GM15510 (cell line): ENCODE measurements around the gene RYR3.

ENCODE experiments used
- POLR2A ChIP-seq: IDR thresholded peaks from 3 replicates; pipeline ENCODE4 v1.6.1; 2011; ENCODE audit warnings: borderline replicate concordance; ENCODE audit not compliant: insufficient read length; ENCODE audit errors: extremely low read depth

The RYR3 gene

GRCh38 chr15:33311312-33311971 lies 675 bp downstream of the RYR3 start:
- TF ChIP-seq POLR2A, result no peak

GRCh38 chr15:33313491-33313890 lies 2.7 kb downstream of the RYR3 start:
- TF ChIP-seq POLR2A, result no peak

GRCh38 chr15:33314069-33314468 lies 3.3 kb downstream of the RYR3 start:
- TF ChIP-seq POLR2A, result no peak

GRCh38 chr15:33315044-33315443 lies 4.3 kb downstream of the RYR3 start:
- no peak for TF ChIP-seq POLR2A

GRCh38 chr15:33317896-33318295 lies 7.1 kb downstream of the RYR3 start:
- TF ChIP-seq POLR2A, result no peak

- TF ChIP-seq POLR2A, result no peak
Measured at GRCh38 chr15:33320017-33320416, 9.2 kb downstream of the RYR3 start.

- TF ChIP-seq POLR2A, result no peak
Measured at GRCh38 chr15:33322091-33322490, 11.3 kb downstream of the RYR3 start.

- no peak for TF ChIP-seq POLR2A
Measured at GRCh38 chr15:33324609-33325008, 13.8 kb downstream of the RYR3 start.

GRCh38 chr15:33326908-33327307 lies 16.1 kb downstream of the RYR3 start:
- TF ChIP-seq POLR2A, result no peak

- no peak for TF ChIP-seq POLR2A
Measured at GRCh38 chr15:33328106-33328505, 17.3 kb downstream of the RYR3 start.

GRCh38 chr15:33329457-33329856 lies 18.7 kb downstream of the RYR3 start:
- TF ChIP-seq POLR2A, result no peak

- no peak for TF ChIP-seq POLR2A
Measured at GRCh38 chr15:33330931-33331330, 20.2 kb downstream of the RYR3 start.

- TF ChIP-seq POLR2A, result no peak
Measured at GRCh38 chr15:33341953-33342352, 31.2 kb downstream of the RYR3 start.

- TF ChIP-seq POLR2A, result no peak
Measured at GRCh38 chr15:33343275-33343674, 32.5 kb downstream of the RYR3 start.

- no peak for TF ChIP-seq POLR2A
Measured at GRCh38 chr15:33344111-33344510, 33.3 kb downstream of the RYR3 start.

GRCh38 chr15:33344530-33344929 lies 33.8 kb downstream of the RYR3 start:
- TF ChIP-seq POLR2A, result no peak

- no peak for TF ChIP-seq POLR2A
Measured at GRCh38 chr15:33354411-33354810, 43.6 kb downstream of the RYR3 start.
